GM21515 (cell line): ENCODE measurements around the gene RNASEH2A.
"Not testable (repeated sequence)": the region's sequence is repeated elsewhere in the genome, so short reads cannot be mapped to it uniquely, and the experiment has no call there.

ENCODE experiments used
- ATAC-seq: cut with Tn5 transposase; IDR thresholded peaks from one replicate; pipeline ENCODE4 v1.9.1; 2021; ENCODE audit not compliant: unreplicated experiment

Gene RNASEH2A

GRCh38 chr19:12792853-12793289, 13.5 kb upstream of the RNASEH2A start:
- no peak for ATAC-seq

- ATAC-seq, result no peak
Observed at GRCh38 chr19:12793290-12794195, 12.8 kb upstream of the RNASEH2A start.

GRCh38 chr19:12794196-12794941, 12.0 kb upstream of the RNASEH2A start:
- ATAC-seq, result no peak

- ATAC-seq, result no peak
Observed at GRCh38 chr19:12794971-12795381, 11.4 kb upstream of the RNASEH2A start.

GRCh38 chr19:12796146-12797071, 10.0 kb upstream of the RNASEH2A start:
- no peak for ATAC-seq

GRCh38 chr19:12797141-12797587, 9.2 kb upstream of the RNASEH2A start:
- ATAC-seq, result no peak

GRCh38 chr19:12797607-12798006, 8.8 kb upstream of the RNASEH2A start:
- ATAC-seq, result not testable (repeated sequence)

GRCh38 chr19:12799742-12800465, 6.5 kb upstream of the RNASEH2A start:
- no peak for ATAC-seq

- no peak for ATAC-seq
Observed at GRCh38 chr19:12800466-12800770, 6.0 kb upstream of the RNASEH2A start.

- ATAC-seq, result no peak
Observed at GRCh38 chr19:12800923-12801465, 5.4 kb upstream of the RNASEH2A start.

- no peak for ATAC-seq
Observed at GRCh38 chr19:12801466-12802266, 4.7 kb upstream of the RNASEH2A start, which contains the start of the genes PRDX2 and THSD8. PRDX2 (minus strand) TSS chr19:12801800; CDS start chr19:12801261, 539 bp downstream. THSD8 (plus strand) TSS chr19:12802069; CDS start chr19:12802072, 3 bp downstream.

- no peak for ATAC-seq
Observed at GRCh38 chr19:12802267-12803106, 3.9 kb upstream of the RNASEH2A start.

GRCh38 chr19:12804051-12804450, 2.3 kb upstream of the RNASEH2A start:
- no peak for ATAC-seq

- ATAC-seq, result no peak
Observed at GRCh38 chr19:12815088-12815487, 8.7 kb downstream of the RNASEH2A start.

GRCh38 chr19:12817188-12817587, 10.8 kb downstream of the RNASEH2A start:
- ATAC-seq, result not testable (repeated sequence)

- not testable (repeated sequence) for ATAC-seq
Observed at GRCh38 chr19:12817810-12818209, 11.4 kb downstream of the RNASEH2A start.

- no peak for ATAC-seq
Observed at GRCh38 chr19:12821761-12822160, 15.4 kb downstream of the RNASEH2A start.
